HG02852 (cell line): ENCODE results near the gene GLIS1.

Experiments
- ATAC-seq: cut with Tn5 transposase; IDR thresholded peaks from one replicate; pipeline ENCODE4 v1.9.1; 2021; ENCODE audit warnings: mild to moderate bottlenecking, moderate library complexity; ENCODE audit not compliant: unreplicated experiment

The GLIS1 gene

DNA sequence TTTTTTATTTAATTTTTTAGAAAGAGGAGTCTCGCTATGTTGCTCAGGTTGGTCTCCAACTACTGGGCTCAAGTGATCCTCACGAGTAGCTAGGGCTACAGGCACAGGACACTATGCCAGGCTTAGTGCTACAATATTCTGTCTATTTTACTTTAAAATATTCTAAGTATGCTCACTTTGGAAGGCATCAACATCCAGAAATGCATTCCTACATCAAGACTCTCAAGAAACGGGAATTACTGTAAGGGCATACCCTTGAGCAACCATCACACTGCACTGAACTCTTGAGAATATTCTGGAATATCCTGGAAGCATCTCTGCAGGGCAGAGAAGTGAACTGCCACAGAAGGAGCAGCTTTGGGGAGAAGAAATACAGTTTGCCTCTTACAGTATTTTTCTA, 280.3 kb downstream of the GLIS1 start:
- no peak for ATAC-seq
